Liver (tissue), 9 donors: ENCODE results near the gene LGR6. TPM values are rescaled to one million over a fixed set of nuclear protein-coding genes. Genes with fewer than 3 reads are reported as not detected.

Experiments used
- DNase-seq: peaks from one replicate; pipeline ENCODE4 v3.0.0-alpha.2; 2017; ENCODE audit warnings: low spot score
- H3K27ac ChIP-seq, 2 donors: one replicate each; pipeline ENCODE4 v1.7.0; 2013; ENCODE audit warnings: inconsistent platforms in 2 of 2, low read length in 2 of 2, control low read depth in 1 of 2, low read depth in 1 of 2, mild to moderate bottlenecking in 1 of 2
- H3K27me3 ChIP-seq, 4 donors: one replicate each; pipeline versions ENCODE4 v1.6.1 to v1.7.0; 2013; ENCODE audit warnings: low read length in 3 of 4, inconsistent platforms in 1 of 4, mild to moderate bottlenecking in 1 of 4, moderate library complexity in 1 of 4; ENCODE audit not compliant: control insufficient read depth in 4 of 4, insufficient read depth in 4 of 4
- H3K36me3 ChIP-seq, 4 donors: one replicate each; pipeline versions ENCODE4 v1.6.1 to v1.7.0; 2013; ENCODE audit warnings: low read length in 3 of 4, mild to moderate bottlenecking in 3 of 4, low read depth in 1 of 4, moderate library complexity in 1 of 4; ENCODE audit not compliant: control insufficient read depth in 4 of 4, insufficient read depth in 3 of 4
- H3K4me1 ChIP-seq, 4 donors: one replicate each; pipeline versions ENCODE4 v1.6.1 to v1.7.0; 2013; ENCODE audit warnings: low read length in 3 of 4, mild to moderate bottlenecking in 3 of 4, moderate library complexity in 1 of 4; ENCODE audit not compliant: control insufficient read depth in 4 of 4, insufficient read depth in 4 of 4
- H3K4me3 ChIP-seq, 3 donors: one replicate each; pipeline versions ENCODE4 v1.6.1 to v1.7.0; 2013; ENCODE audit warnings: low read length in 3 of 3, control low read depth in 1 of 3, low read depth in 1 of 3, mild to moderate bottlenecking in 1 of 3
- H3K9ac ChIP-seq, 2 donors: one replicate each; pipeline ENCODE4 v1.7.0; 2013; ENCODE audit warnings: low read length in 2 of 2, mild to moderate bottlenecking in 2 of 2, moderate library complexity in 2 of 2, control low read depth in 1 of 2, low read depth in 1 of 2
- H3K9me3 ChIP-seq, 4 donors: one replicate each; pipeline versions ENCODE4 v1.6.1 to v1.7.0; 2013; ENCODE audit warnings: low read length in 3 of 4; ENCODE audit not compliant: control insufficient read depth in 4 of 4
- EGR1 ChIP-seq, 2 donors: IDR thresholded peaks; 2 replicates each; pipeline ENCODE4 v1.6.1; 2016 to 2018; ENCODE audit warnings: antibody characterized with exemption in 2 of 2, low read depth in 2 of 2
- FOXA1 ChIP-seq: IDR thresholded peaks from 2 replicates; pipeline ENCODE4 v1.6.1; 2016; ENCODE audit warnings: antibody characterized with exemption
- FOXA2 ChIP-seq: IDR thresholded peaks from 2 replicates; pipeline ENCODE4 v1.6.1; 2016; ENCODE audit warnings: antibody characterized with exemption
- GABPA ChIP-seq, 2 donors: IDR thresholded peaks in 1 of 2; conservative IDR thresholded peaks in 1 of 2; 2 replicates each; pipeline ENCODE4 v1.6.1; 2016; ENCODE audit warnings: antibody characterized with exemption in 2 of 2, mild to moderate bottlenecking in 1 of 2, moderate library complexity in 1 of 2
- HNF4G ChIP-seq: IDR thresholded peaks from 2 replicates; pipeline ENCODE4 v1.6.1; 2016; ENCODE audit warnings: antibody characterized with exemption
- JUND ChIP-seq, 2 donors: IDR thresholded peaks; 2 replicates each; pipeline ENCODE4 v1.6.1; 2016; ENCODE audit warnings: antibody characterized with exemption in 2 of 2
- MAX ChIP-seq: IDR thresholded peaks from 2 replicates; pipeline ENCODE4 v1.6.1; 2016; ENCODE audit warnings: antibody characterized with exemption
- NR2F2 ChIP-seq: IDR thresholded peaks from 2 replicates; pipeline ENCODE4 v1.6.1; 2016; ENCODE audit warnings: antibody characterized with exemption
- RAD21 ChIP-seq, 2 donors: IDR thresholded peaks; 2 replicates each; pipeline ENCODE4 v1.6.1; 2016; ENCODE audit warnings: antibody characterized with exemption in 2 of 2, mild to moderate bottlenecking in 2 of 2
- RXRA ChIP-seq, 2 donors: IDR thresholded peaks; 2 replicates each; pipeline ENCODE4 v1.6.1; 2017 to 2018; ENCODE audit warnings: antibody characterized with exemption in 2 of 2, mild to moderate bottlenecking in 1 of 2
- SP1 ChIP-seq: IDR thresholded peaks from 2 replicates; pipeline ENCODE4 v1.6.1; 2018; ENCODE audit warnings: antibody characterized with exemption, mild to moderate bottlenecking
- YY1 ChIP-seq: IDR thresholded peaks from 2 replicates; pipeline ENCODE4 v1.6.1; 2016; ENCODE audit warnings: antibody characterized with exemption, mild to moderate bottlenecking
- WGBS: extraction: QIAGEN DNeasy Blood & Tissue Kit; methylation state at CpG from one replicate; pipeline ENCODE4 v1.1.7; 2013; 5-methylcytosine and 5-hydroxymethylcytosine counted together
- polyA plus RNA-seq, 2 donors: library from polyadenylated mRNA; stranded (reverse) in 1 of 2; unstranded in 1 of 2; fragments of 200-250 nt in 1 of 2; fragments of >200 nt in 1 of 2; fragmentation: Nextera tagmentation in 1 of 2; extraction: Ambion mirVana in 1 of 2; gene quantifications; one replicate each; pipeline versions ENCODE4 v1.2.1 to v1.2.3, GENCODE V29; 2013 to 2015
- total RNA-seq, 2 donors: library from RNA; depleted of rRNA; stranded (reverse); fragments of >200 nt; gene quantifications; one replicate each; pipeline ENCODE4 v1.2.3, GENCODE V29; 2014
- TF ChIP-seq, protein P1 (sequence below): fragments of 150-350 bp; IDR thresholded peaks from 2 replicates; pipeline ENCODE4 v1.5.1; 2017; ENCODE audit warnings: improper control_type of control experiment, low read depth, low read length; ENCODE audit not compliant: missing input control
- TF ChIP-seq, protein P2 (sequence below): IDR thresholded peaks from 2 replicates; pipeline ENCODE4 v1.6.1; 2016; ENCODE audit warnings: antibody characterized with exemption
- TF ChIP-seq, protein P3 (sequence below): IDR thresholded peaks from 2 replicates; pipeline ENCODE4 v1.6.1; 2016; ENCODE audit warnings: antibody characterized with exemption, mild to moderate bottlenecking
- donor health status: healthy.
- donor health status: healthy.
- donor health status: healthy.
- donor health status: healthy.
- donor health status: healthy.

LGR6 gene
- total and polyA plus RNA-seq, 4 donors = 0.05 to 1.2 (median 0.75) TPM

- Histone ChIP-seq H3K4me3 (no peak overlapping the region), H3K36me3 (no peaks in the 10 kb centered on the region), H3K9me3 (no peaks in the 10 kb centered on the region), H3K27ac (no peak overlapping the region), H3K4me1 (no peaks in the 10 kb centered on the region), H3K9ac (no peak overlapping the region), H3K27me3 (peaks cover 0 to 2% (median under 1%) of the 10 kb centered on the region in 4 donors)
- TF ChIP-seq HNF4G (no peak), EGR1 (IDR thresholded peaks at IDR 0.05; ENCODE audit: low read depth in 2 of 2) (no peak), SP1 (no peak), FOXA1 (no peak), RXRA (IDR thresholded peaks at IDR 0.05) (no peak), YY1 (no peak)
- TF ChIP-seq, protein P1, sequence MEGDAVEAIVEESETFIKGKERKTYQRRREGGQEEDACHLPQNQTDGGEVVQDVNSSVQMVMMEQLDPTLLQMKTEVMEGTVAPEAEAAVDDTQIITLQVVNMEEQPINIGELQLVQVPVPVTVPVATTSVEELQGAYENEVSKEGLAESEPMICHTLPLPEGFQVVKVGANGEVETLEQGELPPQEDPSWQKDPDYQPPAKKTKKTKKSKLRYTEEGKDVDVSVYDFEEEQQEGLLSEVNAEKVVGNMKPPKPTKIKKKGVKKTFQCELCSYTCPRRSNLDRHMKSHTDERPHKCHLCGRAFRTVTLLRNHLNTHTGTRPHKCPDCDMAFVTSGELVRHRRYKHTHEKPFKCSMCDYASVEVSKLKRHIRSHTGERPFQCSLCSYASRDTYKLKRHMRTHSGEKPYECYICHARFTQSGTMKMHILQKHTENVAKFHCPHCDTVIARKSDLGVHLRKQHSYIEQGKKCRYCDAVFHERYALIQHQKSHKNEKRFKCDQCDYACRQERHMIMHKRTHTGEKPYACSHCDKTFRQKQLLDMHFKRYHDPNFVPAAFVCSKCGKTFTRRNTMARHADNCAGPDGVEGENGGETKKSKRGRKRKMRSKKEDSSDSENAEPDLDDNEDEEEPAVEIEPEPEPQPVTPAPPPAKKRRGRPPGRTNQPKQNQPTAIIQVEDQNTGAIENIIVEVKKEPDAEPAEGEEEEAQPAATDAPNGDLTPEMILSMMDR = no peak
- TF ChIP-seq, protein P2, sequence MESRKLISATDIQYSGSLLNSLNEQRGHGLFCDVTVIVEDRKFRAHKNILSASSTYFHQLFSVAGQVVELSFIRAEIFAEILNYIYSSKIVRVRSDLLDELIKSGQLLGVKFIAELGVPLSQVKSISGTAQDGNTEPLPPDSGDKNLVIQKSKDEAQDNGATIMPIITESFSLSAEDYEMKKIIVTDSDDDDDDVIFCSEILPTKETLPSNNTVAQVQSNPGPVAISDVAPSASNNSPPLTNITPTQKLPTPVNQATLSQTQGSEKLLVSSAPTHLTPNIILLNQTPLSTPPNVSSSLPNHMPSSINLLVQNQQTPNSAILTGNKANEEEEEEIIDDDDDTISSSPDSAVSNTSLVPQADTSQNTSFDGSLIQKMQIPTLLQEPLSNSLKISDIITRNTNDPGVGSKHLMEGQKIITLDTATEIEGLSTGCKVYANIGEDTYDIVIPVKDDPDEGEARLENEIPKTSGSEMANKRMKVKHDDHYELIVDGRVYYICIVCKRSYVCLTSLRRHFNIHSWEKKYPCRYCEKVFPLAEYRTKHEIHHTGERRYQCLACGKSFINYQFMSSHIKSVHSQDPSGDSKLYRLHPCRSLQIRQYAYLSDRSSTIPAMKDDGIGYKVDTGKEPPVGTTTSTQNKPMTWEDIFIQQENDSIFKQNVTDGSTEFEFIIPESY = no peak
- TF ChIP-seq, protein P3, sequence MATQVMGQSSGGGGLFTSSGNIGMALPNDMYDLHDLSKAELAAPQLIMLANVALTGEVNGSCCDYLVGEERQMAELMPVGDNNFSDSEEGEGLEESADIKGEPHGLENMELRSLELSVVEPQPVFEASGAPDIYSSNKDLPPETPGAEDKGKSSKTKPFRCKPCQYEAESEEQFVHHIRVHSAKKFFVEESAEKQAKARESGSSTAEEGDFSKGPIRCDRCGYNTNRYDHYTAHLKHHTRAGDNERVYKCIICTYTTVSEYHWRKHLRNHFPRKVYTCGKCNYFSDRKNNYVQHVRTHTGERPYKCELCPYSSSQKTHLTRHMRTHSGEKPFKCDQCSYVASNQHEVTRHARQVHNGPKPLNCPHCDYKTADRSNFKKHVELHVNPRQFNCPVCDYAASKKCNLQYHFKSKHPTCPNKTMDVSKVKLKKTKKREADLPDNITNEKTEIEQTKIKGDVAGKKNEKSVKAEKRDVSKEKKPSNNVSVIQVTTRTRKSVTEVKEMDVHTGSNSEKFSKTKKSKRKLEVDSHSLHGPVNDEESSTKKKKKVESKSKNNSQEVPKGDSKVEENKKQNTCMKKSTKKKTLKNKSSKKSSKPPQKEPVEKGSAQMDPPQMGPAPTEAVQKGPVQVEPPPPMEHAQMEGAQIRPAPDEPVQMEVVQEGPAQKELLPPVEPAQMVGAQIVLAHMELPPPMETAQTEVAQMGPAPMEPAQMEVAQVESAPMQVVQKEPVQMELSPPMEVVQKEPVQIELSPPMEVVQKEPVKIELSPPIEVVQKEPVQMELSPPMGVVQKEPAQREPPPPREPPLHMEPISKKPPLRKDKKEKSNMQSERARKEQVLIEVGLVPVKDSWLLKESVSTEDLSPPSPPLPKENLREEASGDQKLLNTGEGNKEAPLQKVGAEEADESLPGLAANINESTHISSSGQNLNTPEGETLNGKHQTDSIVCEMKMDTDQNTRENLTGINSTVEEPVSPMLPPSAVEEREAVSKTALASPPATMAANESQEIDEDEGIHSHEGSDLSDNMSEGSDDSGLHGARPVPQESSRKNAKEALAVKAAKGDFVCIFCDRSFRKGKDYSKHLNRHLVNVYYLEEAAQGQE = no peak
- WGBS = 73% methylated on average over 16 of the region's 16 CpGs
- no peak for DNase-seq
Observed at GRCh38 chr1:202199040-202199889, 5.7 kb downstream of the LGR6 start.

- WGBS = 81% methylated on average over 4 of the region's 4 CpGs
- DNase-seq = no peak
- Histone ChIP-seq H3K36me3 (no peaks in the 10 kb centered on the region), H3K4me3 (no peak overlapping the region), H3K9ac (no peak overlapping the region), H3K4me1 (no peaks in the 10 kb centered on the region), H3K9me3 (no peaks in the 10 kb centered on the region), H3K27ac (no peak overlapping the region), H3K27me3 (peaks cover 0 to 2% (median 0%) of the 10 kb centered on the region in 4 donors)
- TF ChIP-seq RXRA (IDR thresholded peaks at IDR 0.05) = no peak
- no peak for TF ChIP-seq SP1
- no peak for TF ChIP-seq JUND (IDR thresholded peaks at IDR 0.05)
- TF ChIP-seq GABPA (IDR thresholded peaks at IDR 0.05 in 1 of 2, conservative IDR thresholded peaks at IDR 0.05 in 1 of 2) = no peak
- no peak for TF ChIP-seq RAD21 (IDR thresholded peaks at IDR 0.05)
- TF ChIP-seq, protein P3 = no peak
- TF ChIP-seq, protein P2 = no peak
- TF ChIP-seq FOXA2 = no peak
- no peak for TF ChIP-seq FOXA1
- no peak for TF ChIP-seq YY1
- no peak for TF ChIP-seq NR2F2
- TF ChIP-seq MAX = no peak
Observed at GRCh38 chr1:202200112-202200548, 6.5 kb downstream of the LGR6 start.
